ENCODE results near the gene ADAMTSL4. TPM values are rescaled to one million over a fixed set of nuclear protein-coding genes. Genes with fewer than 3 reads are reported as not detected.

The ADAMTSL4 gene
- total RNA-seq, 1 donor from 2014 or later = 0.46 TPM

DNA sequence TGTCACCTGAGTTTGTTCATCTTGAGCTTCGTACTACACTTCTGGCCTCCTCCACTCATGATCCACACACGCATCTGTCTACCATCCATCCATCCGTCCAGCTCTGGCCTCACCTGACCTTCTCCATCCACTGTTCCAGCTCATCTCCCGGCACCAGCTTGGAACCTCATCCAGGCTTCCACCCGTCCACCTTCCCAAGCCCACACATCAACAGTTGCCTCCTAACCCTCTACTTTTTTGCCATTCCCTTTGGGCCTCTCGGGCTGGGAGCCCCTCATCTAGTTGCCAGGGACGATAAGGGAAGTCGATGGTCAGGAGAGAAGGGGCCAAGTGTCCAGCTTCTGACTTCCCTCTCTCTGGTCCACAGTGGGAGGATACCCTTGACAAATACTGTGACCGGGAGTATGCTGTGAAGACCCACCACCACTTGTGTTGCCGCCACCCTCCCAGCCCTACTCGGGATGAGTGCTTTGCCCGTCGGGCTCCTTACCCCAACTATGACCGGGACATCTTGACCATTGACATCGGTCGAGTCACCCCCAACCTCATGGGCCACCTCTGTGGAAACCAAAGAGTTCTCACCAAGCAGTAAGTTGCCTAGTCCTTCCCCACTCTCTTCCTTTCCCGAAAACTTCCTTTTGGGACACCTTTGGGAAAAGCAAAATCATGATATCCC lies 37.1 kb upstream of the ADAMTSL4 start:
- TF ChIP-seq CTCF (IDR thresholded peaks at IDR 0.05; ENCODE audit: insufficient read depth, low read length, poor library complexity, severe bottlenecking) = no peak
- Histone ChIP-seq H3K27me3 (ENCODE audit: control insufficient read depth, insufficient read depth, low read length) (no peaks in the 10 kb centered on the region), H3K36me3 (ENCODE audit: control insufficient read depth, insufficient read depth, low read length) (no peaks in the 10 kb centered on the region), H3K4me3 (ENCODE audit: low read depth, low read length) (no peak overlapping the region)
- DNase-seq (ENCODE audit: low read depth) = no peak

DNA sequence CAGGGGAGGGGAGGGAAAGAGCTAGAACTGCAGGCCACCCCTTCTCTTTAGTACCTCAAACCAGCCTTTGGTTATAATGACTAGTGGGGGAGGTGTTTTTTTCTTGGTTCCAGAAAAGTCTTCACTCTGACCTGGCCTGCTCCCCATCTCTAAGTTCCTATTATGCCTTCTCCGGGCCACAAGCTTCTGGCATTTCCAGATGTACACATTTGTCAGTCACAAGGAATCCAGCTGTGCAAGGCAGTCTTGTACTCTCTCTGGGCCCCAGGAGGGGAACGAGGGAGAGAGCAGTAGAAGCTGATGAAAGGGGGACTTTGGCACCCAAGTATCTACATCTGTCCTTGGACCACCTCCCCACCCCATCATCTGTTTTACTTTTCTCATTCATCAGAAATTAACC lies 36.4 kb upstream of the ADAMTSL4 start:
- DNase-seq (ENCODE audit: low read depth) = no peak
- Histone ChIP-seq H3K27me3 (ENCODE audit: control insufficient read depth, insufficient read depth, low read length) (no peaks in the 10 kb centered on the region), H3K4me3 (ENCODE audit: low read depth, low read length) (no peak overlapping the region), H3K36me3 (ENCODE audit: control insufficient read depth, insufficient read depth, low read length) (no peaks in the 10 kb centered on the region)
- no peak for TF ChIP-seq CTCF (IDR thresholded peaks at IDR 0.05; ENCODE audit: insufficient read depth, low read length, poor library complexity, severe bottlenecking)

- TF ChIP-seq CTCF (IDR thresholded peaks at IDR 0.05; ENCODE audit: insufficient read depth, low read length, poor library complexity, severe bottlenecking) = no peak
- no peak for DNase-seq (ENCODE audit: low read depth)
- no peaks in the 10 kb centered on the region for H3K27me3 ChIP-seq (ENCODE audit: control insufficient read depth, insufficient read depth, low read length)
- no peak overlapping the region for H3K4me3 ChIP-seq (ENCODE audit: low read depth, low read length)
- no peaks in the 10 kb centered on the region for H3K36me3 ChIP-seq (ENCODE audit: control insufficient read depth, insufficient read depth, low read length)
Measured at GRCh38 chr1:150513351-150513791, 35.8 kb upstream of the ADAMTSL4 start.

GRCh38 chr1:150514260-150514659 lies 34.9 kb upstream of the ADAMTSL4 start:
- H3K36me3 ChIP-seq (ENCODE audit: control insufficient read depth, insufficient read depth, low read length) = no peaks in the 10 kb centered on the region
- no peak for TF ChIP-seq CTCF (IDR thresholded peaks at IDR 0.05; ENCODE audit: insufficient read depth, low read length, poor library complexity, severe bottlenecking)
- no peak for DNase-seq (ENCODE audit: low read depth)
- no peak overlapping the region for H3K4me3 ChIP-seq (ENCODE audit: low read depth, low read length)
- no peaks in the 10 kb centered on the region for H3K27me3 ChIP-seq (ENCODE audit: control insufficient read depth, insufficient read depth, low read length)

DNA sequence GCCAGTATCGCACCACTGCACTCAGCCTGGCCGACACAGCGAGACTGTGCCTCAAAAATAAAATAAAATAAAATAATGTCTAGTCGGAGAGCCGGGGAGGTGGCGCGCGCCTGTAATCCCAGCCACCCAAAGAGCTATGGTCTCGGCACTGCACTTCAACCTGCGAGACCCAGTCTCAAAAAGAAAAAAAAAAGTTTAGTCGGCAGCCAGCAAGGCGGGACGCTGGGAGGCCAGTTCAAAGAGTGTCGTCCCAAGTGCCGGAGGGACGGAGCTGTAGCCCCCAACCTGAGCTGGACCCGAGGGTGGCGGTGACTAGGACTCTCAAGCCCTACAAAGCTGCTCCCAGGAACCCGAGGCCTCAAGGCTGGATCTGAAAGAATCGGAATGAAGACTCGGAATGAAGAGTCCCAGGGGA lies 34.3 kb upstream of the ADAMTSL4 start:
- no peak for DNase-seq (ENCODE audit: low read depth)
- Histone ChIP-seq H3K27me3 (ENCODE audit: control insufficient read depth, insufficient read depth, low read length) (no peaks in the 10 kb centered on the region), H3K36me3 (ENCODE audit: control insufficient read depth, insufficient read depth, low read length) (no peaks in the 10 kb centered on the region), H3K4me3 (ENCODE audit: low read depth, low read length) (peak overlapping the region; percentile 38)
- TF ChIP-seq CTCF (IDR thresholded peaks at IDR 0.05; ENCODE audit: insufficient read depth, low read length, poor library complexity, severe bottlenecking) = no peak
